ENCODE data around the gene LPP.

GRCh38 chr3:188468662-188469061 lies 314.7 kb downstream of the LPP start:
- TF ChIP-seq CTCF (IDR thresholded peaks at IDR 0.05), result no peak
- TF ChIP-seq POLR2A (IDR thresholded peaks at IDR 0.05), result no peak
- TF ChIP-seq POLR2AphosphoS5 (IDR thresholded peaks at IDR 0.05), result no peak
